K562 (cell line): ENCODE data around the gene LMO7.

Experiments
- BRCA1 ChIP-seq, 2 experiments: fragments of 450-650 bp in 1 of 2; sonication (generic) in 1 of 2; formaldehyde crosslinking in 1 of 2; IDR thresholded peaks; 2 replicates each; pipeline versions ENCODE4 v1.5.0 to v1.6.1; 2017 to 2020; ENCODE audit warnings: mild to moderate bottlenecking in 1 of 2, missing genetic modification reagents in 1 of 2
- CHD2 ChIP-seq: IDR thresholded peaks from 2 replicates; pipeline ENCODE4 v1.6.1; 2011; ENCODE audit warnings: low read depth, low read length
- ESRRA ChIP-seq: fragments of 450-650 bp; IDR thresholded peaks from 2 replicates; pipeline ENCODE4 v1.6.1; 2014; ENCODE audit warnings: low read depth, mild to moderate bottlenecking, moderate library complexity, borderline replicate concordance
- FOXA1 ChIP-seq: fragments of 450-650 bp; IDR thresholded peaks from 2 replicates; pipeline ENCODE4 v1.6.1; 2016; ENCODE audit warnings: mild to moderate bottlenecking, borderline replicate concordance
- KDM4B ChIP-seq, 2 experiments: fragments of 450-650 bp in 1 of 2; sonication (generic) in 1 of 2; IDR thresholded peaks; 2 replicates each; pipeline ENCODE4 v1.6.1; 2016 to 2017; ENCODE audit warnings: borderline replicate concordance in 2 of 2, antibody characterized with exemption in 1 of 2, low read depth in 1 of 2, mild to moderate bottlenecking in 1 of 2
- MXI1 ChIP-seq: IDR thresholded peaks from 2 replicates; pipeline ENCODE4 v1.6.1; 2011; ENCODE audit warnings: low read depth, mild to moderate bottlenecking, improper control_type of control experiment, low read length
- SMC3 ChIP-seq: conservative IDR thresholded peaks from 2 replicates; pipeline ENCODE4 v1.6.1; 2011; ENCODE audit warnings: low read depth, low read length, improper control_type of control experiment; ENCODE audit not compliant: insufficient read depth
- TAF1 ChIP-seq: IDR thresholded peaks from 2 replicates; pipeline ENCODE4 v1.6.1; 2011; ENCODE audit warnings: mild to moderate bottlenecking, low read length, moderate library complexity; ENCODE audit not compliant: insufficient read depth, control insufficient read depth, severe bottlenecking; ENCODE audit errors: extremely low read depth
- ZBTB33 ChIP-seq: sonication (generic); formaldehyde crosslinking; IDR thresholded peaks from 2 replicates; pipeline ENCODE4 v1.8.1; 2023; ENCODE audit warnings: mild to moderate bottlenecking, missing genetic modification reagents

GRCh38 chr13:75901501-75901900 lies 265.4 kb downstream of the LMO7 start:
- TF ChIP-seq MXI1 = no peak
- no peak for TF ChIP-seq SMC3
- no peak for TF ChIP-seq ESRRA
- TF ChIP-seq BRCA1 (IDR thresholded peaks at IDR 0.05) = no peak
- no peak for TF ChIP-seq BRCA1 (CRISPR knock-in tag; IDR thresholded peaks at IDR 0.05)
- no peak for TF ChIP-seq KDM4B (IDR thresholded peaks at IDR 0.05; ENCODE audit: borderline replicate concordance in 2 of 2, low read depth in 1 of 2)
- TF ChIP-seq CHD2 = no peak
- no peak for TF ChIP-seq TAF1
- no peak for TF ChIP-seq ZBTB33
- TF ChIP-seq FOXA1 = no peak
